Mucosa of gallbladder (tissue), 1 donor: Measurements from ENCODE around the gene HES2. TPM values are rescaled to one million over a fixed set of nuclear protein-coding genes. Genes with fewer than 3 reads are reported as not detected.
"Not testable (repeated sequence)": the region's sequence is repeated elsewhere in the genome, so short reads cannot be mapped to it uniquely, and the experiment has no call there.

Experiments
- DNase-seq: peaks from one replicate; pipeline ENCODE4 v3.0.0-alpha.2; 2020; ENCODE audit warnings: low spot score
- total RNA-seq: library from RNA; stranded (reverse); gene quantifications from one replicate; pipeline ENCODE4 v1.2.1, GENCODE V29; 2021
- donor health status: DM: no; HTN: no; CAD: no.

HES2 gene
- total RNA-seq, 1 donor from 2014 or later: 0.09 TPM

DNA sequence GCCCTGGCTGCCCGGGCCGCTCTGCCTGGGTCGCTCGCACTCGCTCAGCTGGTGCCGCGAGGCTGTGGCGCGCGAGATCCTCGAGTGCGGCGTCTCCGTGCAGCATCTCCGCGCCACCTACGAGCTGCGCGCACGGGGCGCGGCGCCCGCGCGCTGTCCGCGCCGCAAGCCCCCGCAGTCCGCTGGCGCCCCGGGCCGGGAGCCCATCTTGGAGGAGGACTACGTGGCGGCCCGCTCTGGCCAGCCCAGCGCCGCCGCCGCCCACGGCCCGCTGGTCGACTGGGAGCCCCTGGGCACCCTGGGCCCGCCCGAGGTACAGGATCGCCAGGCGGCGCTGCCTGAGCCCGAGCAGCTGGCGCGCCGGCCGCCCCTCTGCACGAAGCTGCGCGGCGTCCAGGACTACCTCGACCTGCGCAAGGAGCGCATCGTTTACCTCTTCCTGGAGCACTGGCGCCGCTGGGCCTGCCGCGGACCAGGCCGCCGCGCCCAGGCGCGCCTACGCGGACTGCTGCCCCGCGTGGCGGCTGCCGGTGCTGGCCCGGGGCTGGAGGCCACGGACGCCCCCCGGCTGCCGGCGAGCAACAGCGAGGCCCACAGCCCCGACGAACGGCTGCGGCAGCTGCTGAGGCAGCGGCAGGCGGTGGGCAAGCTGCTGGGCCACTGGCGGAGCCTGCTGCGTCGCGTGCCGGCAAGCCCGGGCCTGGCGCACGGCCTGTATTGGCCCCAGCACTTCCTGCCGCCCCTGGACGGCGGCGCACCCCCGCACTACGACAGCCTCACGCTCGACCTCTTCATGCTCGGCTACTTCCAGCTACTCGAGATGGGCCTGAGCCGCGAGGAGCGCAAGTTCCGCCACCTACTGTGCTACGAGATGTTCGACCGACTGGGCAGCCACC, 35.4 kb upstream of the HES2 start:
- DNase-seq: no peak

DNA sequence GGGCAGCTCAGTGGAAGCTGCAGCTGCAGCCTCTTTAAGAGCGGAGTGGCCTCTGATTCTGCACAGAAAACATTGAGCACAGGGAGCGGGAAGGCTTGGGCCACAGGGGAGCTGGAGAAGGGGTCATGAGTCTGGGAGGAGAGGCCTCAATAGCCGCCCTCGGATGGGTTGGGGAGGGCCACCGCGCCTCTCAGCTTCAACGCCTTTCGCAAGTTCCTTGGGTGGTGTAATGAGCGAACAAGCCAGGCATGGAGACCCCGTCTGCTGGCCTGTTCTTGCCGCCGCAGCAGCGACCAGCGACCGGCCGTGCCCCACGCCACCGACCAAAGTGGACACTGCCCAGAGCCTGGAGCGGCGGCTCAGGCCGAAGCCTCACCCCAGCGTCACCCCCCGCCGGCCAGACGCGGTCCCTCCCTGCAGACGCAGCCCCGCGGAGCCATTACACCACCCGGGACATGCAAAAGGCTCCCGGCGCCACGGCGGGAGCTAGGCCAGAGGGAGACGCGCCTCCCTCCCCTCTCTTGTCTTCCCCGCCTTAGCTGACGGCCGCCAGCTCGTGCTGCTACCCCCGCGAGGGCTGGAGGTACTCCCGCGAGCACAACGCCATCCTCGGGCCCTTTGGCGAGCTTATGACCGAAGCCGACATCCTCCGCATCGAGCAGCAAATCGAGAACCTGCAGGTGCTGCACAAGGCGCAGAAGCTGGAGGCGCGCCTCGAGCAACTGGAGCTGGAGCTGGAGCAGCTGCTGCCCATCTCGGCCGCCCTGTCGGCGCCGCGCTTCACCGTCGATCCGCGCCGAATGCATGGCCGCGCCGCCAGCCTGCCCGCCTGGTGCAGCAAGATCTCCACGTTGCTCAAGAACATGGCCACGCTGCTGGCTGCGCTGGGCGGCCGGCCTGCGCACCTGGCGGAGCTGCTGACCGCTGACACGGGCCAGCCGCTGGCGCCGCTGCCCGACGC, 34.5 kb upstream of the HES2 start:
- DNase-seq: not testable (repeated sequence)

DNA sequence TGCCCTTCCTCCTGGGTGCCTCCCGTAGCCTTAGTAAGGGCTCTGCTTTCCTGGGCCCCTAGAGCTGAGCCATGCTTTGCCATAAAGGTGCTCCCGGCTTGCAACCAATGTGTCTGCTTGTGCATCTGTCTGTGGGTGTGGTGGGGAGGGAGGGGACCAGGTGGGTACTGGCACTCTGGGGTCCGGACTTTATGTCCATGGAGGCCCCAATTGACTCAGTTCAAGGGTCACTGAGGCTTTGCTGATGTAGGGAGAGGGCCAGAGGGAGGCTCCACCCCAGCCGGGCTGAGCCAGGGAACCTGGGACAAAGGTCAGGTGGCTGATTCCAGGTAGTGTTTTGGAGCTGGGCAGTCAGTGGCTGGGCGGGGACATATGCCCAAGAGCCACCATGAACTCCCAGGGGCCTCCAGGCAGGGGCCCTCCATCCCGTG, 31.2 kb upstream of the HES2 start:
- no peak for DNase-seq

DNA sequence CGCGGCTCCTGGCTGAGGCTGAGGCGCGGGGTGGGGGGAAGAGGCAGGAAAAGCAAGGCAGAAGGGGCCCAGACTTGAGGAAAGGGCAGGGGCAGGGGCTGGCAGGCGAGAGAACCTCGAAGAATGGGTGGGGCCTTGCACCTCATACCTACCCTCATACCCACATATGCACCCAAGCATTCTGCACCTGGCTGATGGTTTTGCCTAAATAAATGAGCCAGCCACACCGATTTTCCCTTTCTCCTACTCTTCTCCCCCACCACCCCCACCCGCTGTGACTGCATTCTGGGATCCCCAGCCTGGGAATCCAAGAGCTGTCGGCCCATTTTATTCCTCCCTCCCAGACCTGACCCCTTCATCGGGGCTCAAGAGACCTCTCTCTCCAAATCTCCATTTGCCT, 30.8 kb upstream of the HES2 start:
- DNase-seq: not testable (repeated sequence)

DNA sequence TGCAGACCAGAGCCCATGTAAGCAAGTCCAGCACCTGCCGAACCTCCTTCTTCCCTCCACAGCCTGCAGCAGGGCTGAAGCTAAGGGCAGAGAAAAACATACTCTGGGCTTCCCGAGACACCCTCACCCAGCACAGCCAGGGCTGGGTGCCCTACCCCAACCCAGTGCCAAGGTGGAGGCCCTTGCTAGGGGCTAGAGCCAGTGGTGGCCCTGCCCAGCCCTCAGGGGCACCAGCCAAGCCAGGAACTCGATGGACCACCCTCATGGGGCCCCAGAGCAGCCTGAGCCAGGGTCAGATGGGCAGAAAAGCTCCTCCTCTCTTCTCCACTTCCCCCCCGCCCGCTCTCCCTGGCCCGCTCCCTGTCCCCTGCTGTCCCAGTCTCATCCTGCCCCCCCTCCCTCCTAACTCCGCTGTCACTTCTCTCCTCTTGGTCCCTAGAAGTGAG, 30.3 kb upstream of the HES2 start:
- no peak for DNase-seq

DNA sequence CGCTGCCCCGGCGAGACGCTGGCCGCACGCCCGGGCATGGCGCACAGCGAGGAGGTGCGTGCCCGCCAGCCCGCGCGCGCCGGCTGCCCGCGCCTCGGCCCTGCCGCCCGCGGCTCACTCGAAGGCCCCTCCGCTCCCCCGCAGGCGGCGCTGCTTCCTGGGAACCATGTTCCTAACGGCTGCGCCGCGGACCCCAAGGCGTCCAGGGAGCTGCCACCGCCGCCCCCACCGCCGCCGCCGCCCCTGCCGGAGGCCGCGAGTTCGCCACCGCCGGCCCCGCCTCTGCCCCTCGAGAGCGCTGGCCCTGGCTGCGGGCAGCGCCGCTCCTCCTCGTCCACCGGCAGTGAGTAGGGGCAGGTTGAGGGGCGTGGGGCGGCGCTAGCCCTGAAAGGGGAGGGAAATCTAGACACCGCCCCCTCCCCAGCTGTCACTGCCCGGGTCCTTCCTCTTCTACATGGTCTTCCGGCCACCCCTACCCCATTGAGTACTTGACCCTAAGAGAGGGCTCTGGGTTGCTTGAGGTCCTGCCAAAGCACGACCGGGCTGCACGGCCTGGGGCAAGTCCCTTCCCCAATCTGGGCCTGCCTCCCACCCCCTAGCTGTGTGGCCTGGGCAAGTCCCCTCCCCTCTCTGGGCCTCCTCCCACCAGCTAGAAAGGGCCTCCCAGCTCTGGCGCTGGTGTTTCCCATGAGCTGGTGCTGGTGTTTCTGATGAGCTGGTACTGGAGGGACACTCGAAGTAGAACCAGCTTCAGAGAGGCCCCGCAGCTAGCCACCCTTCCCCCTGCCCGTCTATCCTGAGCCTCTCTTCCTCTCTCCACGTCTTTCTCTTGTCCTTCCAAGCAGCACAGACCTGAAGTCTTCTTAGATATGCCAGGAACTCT, 29.3 kb upstream of the HES2 start:
- DNase-seq: no peak

DNA sequence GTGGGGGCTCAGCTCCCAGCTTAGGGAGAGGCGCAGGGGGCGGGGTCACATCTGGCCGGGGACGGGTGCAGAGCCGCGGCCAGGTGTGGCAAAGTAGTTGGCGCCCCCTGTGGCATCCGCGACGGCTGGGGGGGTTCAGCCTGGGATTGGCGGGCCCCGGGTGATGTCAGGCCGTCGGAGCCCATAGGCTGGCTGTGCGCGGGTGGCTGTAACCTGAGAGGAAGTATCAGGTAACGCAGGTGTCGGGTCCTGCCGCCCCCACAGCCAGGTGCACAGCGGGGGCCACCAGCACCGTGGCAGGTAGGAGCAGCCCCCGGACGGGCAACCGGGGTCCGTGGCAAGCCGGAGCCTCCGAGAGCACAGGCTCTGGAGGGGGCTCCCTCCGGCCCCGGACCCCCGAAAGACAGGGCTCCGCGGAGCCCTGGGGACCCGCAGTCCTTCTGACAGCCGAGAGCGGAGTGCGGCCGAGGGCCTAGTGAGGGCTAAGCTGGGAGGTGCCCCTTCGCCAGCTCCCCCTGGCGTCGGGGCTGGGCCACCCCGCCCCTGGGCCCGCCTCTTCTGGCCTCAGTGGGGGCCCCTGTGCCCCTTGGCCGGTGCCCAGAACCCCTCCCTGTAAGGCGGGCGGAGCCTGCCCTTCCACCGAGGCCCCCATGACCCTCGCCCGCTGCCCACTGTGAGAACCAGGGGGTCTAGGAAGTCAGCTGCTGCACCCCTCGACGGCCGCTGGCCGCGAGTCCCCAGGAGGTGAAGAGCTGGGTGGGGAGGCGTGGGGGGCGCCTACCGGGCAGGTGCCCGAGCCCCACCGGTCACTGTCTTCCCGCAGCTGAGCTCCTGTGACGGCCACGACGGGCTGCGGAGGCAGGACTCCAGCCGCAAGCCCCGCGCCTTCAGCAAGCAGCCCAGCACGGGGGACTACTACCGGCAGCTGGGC, 28.4 kb upstream of the HES2 start:
- DNase-seq: no peak

DNA sequence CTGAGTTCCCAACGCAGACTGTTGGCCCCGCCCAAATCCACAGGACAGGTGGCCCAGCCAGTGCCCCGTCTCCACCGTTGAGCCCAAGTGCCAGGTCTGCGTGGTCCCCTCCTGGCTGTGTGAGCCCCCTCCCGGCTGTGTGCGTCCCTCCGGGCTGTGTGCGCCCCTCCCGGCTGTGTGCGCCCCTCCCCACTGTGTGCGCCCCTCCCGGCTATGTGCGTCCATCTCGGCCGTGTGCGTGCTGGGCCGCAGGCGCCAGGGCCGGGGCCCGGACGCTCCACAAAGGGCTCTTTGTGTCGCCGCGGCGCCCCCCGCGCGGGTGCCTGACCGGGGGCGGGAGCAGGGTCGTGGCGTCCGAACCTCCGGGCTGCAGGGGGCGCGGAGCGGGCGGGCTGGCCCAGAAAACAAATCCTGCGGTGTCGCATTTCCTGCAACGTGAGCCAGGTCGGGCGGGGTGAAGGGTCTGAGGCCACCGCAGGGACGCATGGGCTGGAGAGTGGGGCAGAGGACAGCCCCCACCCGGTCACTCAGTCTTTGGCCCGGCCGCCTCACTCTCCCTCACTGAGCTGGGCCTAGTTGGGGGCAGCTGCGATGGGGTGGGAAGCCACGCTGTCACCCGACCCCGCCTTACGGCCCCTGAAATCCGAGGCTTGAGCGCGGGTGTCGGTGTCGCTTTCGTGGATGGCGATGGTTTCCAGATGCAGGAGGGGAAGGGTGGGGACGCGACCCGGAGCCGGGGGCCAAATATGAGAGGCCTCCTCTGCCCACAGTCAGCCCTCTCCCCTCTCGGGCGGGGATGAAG, 27.5 kb upstream of the HES2 start:
- DNase-seq: no peak

DNA sequence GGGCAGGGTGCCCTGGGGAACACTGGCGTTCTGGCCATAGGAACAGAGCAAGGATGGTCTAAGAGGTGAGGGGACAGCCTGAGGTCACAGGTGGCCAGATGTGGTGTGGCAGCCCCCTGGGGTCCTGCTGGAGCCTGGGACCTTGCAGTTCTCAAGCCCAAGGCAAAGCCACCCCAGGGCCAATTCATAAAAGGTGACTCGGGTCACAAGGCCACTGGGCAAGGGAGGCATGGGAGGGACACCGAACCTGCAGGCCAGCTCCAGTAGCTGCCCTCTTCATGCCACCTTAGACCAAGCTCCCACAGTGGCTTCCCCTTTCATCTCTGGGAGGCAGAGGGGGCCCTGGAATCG, 26.9 kb upstream of the HES2 start:
- no peak for DNase-seq

DNA sequence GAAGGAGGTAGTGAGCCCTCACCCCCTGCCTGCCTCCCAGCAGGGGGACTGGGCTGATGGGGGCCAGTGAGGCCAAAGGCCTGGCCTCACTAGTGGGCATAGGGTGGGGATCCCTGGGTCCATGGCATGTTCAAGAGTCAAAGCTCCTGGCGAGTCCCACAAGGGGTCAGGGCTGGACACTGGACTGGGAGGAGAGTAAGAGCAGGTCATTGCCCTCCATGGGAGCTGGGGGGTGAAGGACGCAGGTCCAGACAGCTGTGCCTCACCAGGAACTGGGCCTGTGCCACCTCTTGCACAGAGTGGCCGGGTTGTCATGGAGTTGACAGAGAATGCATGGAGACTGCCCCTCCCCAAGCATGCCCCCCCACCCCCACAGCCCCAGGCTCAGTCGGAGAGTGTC, 26.2 kb upstream of the HES2 start:
- not testable (repeated sequence) for DNase-seq

DNA sequence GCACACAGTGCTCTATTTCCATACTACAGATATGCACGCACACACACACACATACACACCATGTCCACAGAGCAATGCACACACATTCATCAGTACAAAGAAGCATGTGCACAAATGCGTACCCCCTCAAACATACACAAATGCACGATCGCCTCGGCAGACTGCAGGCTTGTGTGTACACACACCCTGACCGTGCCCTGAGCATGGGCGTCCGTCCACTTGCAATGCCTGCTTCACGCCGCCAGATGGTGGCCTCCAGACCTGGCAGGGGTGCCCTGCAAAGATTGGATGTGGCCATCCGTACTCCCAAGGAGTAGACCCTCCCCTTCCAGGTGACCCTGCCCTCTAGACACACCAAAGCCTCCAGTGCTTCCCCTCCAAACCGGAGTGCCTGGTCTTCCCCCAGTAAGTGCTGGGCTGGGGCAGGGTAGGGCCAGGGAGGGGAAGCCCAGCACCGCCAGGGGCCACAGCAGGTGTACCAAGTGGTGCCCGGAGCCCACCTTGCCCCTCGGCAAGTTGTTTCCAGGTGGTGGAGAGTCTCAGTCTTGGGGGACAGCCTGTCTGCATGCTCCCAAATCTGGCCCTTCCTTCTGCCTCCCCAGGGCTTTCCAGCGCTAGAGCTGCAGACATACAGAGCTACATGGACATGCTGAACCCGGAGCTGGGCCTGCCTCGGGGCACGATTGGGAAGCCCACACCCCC, 25.5 kb upstream of the HES2 start:
- peak; percentile 52 for DNase-seq

DNA sequence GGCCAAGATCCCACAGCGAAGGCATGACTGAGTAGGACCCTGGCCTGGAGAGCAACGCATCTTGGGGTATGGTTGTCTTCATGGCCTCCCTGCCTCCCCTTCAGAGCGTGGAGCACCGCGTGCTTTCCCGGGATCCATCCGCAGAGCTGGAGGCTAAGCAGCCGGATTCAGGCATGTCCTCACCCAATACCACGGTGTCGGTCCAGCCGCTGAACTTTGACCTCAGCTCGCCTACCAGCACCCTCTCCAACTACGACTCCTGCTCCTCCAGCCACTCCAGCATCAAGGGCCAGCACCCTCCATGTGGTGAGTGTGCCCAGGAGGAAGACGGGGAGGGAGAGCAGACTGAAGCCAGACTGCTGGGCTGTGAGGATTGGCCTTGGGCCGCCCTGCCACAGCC, 24.7 kb upstream of the HES2 start:
- DNase-seq: no peak

DNA sequence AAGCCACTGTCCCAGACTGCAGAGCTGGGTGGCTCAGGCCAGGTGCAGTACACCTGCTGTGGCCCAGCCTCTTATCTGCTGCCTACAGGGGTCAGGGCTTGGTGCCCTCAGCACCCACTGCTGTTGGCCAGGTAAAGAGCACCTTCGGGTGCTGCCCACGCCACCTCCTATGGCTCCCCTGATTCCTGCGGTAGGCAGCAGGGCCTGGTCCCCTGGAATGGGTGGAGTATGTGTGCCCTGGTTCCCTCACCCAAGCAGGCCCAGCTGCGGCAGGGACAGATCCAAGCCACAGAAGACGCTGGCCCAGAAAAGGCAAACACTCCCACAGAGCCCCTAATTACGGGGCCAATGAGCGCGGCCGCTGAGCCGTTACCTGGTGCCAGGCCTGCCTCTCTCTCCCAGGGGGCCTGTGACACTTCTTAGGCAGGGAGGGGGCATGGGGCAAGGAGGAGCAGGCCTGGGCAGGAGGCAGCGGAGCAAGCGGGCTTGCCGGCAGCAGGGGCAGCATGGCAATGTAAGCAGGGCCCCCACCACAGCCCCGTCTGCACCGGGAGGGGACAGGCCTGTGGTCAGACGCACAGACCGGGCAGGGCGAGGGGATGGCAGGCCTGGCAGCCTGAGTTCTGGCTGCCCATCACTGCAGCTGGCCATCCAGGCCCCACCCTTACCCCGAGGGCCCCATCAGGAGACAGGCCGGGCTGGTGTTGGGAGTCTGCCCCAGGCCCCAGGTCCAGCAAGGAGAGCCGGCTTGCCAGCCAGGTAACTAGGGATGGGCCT, 23.8 kb upstream of the HES2 start:
- DNase-seq: no peak

DNA sequence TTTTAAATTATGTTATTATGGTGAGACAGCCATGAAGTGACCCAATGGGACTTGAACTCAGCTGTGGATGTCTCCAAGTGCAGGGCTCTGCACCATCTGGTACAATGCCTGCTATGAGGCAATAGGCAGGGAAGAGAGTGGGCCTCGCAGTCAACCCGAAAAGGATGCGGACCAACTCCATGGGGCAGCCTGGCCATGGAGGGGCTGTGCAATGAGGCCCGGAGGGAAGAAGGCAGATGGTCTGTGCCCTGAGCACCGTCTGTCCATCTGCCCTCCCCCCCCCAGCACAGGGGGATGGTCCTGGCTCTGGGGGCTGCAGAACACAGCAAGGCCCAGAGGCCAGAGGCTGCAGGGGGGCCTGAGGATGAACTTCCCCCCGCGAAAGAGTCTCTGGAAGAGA, 21.9 kb upstream of the HES2 start:
- no peak for DNase-seq

DNA sequence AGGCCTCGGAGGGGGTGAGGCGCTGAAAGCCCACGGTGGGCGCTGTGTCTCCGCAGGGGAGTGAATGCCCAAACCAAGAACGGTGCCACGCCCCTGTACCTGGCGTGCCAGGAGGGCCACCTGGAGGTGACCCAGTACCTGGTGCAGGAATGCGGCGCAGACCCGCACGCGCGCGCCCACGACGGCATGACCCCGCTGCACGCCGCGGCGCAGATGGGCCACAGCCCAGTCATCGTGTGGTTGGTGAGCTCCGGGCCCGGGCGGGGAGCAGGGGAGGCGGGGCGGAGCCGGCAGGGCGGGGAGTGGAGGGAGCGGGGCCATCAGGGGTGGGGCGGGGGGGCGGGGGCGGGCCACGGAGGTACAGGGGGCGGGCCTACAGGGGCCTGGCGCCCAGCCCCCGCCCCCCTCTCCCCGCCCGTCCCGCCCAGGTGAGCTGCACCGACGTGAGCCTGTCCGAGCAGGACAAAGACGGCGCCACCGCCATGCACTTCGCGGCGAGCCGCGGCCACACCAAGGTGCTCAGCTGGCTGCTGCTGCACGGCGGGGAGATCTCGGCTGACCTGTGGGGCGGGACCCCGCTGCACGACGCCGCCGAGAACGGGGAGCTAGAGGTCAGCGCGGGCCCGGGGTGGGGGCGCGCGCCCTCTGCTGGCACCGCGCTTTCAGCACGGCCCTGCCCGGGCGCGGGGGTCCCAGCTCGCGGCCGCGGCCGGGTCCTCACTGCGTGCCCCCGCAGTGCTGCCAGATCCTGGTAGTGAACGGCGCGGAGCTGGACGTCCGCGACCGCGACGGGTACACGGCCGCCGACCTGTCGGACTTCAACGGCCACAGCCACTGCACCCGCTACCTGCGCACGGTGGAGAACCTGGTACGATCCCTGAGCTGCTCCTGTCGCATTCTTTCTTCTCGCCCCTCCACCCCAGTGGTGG, 20.7 kb upstream of the HES2 start:
- no peak for DNase-seq

DNA sequence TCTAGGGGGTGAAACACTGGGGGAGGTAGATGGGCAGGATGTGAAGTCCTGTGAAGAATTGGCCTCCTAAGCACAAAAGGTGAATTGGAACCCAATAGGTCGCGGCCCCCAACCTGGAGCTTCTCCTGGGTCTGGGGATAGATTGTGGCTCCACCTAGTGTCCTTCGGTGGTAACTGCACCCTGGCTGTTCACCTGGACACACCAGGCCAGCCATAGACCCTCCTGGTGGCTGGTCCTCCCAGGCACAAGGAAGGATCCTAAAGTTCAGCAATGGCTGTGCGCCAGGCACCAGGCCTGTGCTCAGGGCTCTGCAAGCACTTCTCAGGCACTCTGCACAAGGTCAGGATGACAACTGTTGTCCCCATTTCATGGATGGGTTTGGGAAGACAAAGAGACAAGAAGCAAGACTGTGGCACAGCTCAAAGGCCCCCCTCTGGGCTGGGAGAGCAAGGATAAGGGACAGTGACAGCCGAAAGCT, 18.4 kb upstream of the HES2 start:
- peak; percentile 51 for DNase-seq
